Activated gamma-delta T cell treated with anti-CD3 and anti-CD28 coated beads, Interleukin-2, amount 50 U/mL, for 16 hours (primary cell): ENCODE measurements around the gene BICDL1.

Experiments
- DNase-seq: peaks from one replicate; pipeline ENCODE4 v3.0.0-alpha.2; 2020; ENCODE audit warnings: low read depth

Gene BICDL1

DNA sequence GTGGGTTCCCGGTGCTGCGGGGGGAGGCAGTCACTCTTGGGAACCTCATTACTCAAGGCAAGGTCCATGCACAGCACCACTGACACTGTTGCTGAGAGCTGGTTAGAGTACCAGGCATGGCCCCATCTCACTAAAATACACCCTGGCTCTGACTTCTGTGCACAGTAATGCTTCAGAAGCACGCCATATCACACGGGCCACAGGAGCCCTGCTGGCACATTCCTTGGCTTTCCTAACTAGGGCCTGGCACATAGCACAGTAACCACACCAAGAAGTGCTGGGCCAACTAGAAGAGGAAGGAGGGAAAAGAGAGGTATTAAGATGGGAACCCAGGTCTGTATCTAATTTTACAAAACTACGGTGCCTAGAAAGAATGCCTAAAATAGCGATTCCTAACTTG lies 141.0 kb downstream of the BICDL1 start:
- no peak for DNase-seq

DNA sequence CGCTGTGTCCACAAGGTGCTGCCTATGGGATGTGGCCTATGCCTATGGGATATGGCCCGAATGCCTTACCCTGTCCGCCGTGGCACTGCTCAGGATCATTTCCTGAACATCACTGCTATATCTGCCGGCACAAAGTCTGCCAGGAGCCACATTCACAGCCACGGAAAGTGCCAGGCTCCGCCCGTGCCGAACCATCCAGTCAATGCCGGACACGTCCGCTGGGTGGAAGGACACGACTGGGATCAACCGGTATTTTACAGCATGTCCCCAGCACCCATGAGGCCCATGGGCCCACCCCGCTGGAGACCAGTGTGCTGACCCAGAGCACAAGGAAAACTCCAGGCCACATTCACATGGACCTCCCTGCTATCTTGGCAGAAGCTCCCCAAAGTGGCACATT lies 142.1 kb downstream of the BICDL1 start:
- DNase-seq: no peak

DNA sequence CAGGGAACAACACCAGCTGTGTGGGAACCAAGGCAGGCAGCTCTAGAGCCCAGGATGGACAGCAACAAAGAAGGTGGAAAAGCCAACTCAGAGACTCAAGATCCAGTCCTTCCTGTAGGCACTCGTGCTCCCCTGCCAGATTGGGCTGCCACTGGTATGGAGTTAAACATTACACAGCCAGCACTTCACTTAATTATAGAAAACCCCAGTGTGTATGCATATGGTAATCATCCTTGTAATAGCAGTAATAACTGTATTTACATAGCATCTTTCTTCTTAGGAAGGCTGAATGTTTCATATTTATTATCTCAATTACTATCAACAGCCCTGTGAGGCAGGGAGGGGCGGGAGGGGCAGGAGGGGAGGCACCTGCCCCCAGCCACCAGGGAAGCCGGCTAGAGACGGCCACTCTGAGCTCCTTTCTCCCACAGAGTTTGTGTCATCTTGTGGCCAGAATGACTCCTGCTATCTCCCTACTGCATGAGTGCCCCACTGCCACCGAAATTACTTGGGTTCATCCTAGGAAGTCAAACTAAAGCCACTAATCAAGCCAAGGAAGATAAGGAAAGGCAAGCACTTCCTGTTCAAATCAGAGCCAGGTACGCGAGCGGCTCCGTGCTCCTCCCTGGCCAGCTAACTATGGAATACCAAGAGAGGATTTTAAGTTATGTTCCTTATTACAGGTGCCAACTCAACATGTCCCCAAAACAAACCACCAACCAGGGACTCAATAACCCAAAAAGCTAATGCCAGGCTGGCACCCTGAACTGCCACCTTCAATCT lies 143.2 kb downstream of the BICDL1 start:
- DNase-seq: no peak

DNA sequence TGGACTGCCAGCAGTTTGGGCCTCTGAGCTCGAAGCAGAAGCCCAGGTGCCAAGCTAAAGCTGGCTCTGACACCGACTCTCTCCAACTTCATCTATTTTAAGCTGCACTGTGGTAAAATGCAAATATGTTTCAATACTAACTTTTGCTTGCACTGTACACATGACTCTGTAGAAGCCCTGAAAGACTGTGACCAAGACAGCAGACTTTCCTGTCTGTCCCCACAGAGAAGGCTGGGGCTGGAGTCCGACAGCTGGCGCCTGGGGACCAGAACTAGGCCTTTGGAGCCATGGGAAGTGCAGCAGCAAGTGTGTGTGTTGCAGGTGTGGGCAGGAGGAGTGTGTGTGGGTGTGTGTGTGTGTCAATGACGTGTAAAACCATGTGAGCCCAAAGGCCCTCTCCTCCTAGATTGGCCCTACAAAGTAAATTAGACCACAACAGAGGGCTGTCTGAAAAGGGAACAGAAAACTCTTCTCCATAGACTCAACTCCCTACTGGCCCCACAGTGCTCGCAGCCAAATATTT lies 143.9 kb downstream of the BICDL1 start:
- DNase-seq: no peak

DNA sequence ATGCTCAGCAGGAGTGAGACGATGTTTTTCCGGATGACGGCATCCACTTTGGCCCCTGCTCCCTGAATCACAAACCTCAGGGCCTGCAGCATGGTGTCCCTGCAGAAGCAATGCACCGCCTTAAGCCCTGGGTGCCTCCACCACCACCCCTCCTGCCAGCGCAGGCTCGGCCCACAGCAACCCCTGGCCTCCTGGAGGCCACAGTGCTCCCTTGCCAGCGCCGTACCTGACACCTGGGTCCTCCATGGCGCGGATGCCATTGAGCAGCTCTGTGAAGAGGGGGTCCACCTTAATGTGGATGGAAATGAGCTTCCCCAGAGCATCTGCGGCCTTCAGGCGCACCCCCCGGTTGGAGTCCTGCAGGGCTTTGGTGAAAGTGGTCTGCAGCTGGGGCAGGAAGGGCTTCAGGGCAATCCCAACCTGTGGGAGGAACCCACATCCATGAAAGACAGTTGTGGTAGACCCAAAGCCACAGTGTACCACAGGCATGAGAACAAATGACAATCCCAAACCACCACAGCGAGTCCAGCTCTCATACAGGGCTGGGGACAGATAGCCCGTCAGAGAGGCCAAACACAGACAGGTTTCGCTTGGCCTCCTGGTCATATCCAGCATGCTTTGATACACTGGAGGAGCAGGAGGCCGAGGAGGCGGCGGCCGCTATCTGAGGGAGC lies 145.4 kb downstream of the BICDL1 start:
- DNase-seq: no peak

DNA sequence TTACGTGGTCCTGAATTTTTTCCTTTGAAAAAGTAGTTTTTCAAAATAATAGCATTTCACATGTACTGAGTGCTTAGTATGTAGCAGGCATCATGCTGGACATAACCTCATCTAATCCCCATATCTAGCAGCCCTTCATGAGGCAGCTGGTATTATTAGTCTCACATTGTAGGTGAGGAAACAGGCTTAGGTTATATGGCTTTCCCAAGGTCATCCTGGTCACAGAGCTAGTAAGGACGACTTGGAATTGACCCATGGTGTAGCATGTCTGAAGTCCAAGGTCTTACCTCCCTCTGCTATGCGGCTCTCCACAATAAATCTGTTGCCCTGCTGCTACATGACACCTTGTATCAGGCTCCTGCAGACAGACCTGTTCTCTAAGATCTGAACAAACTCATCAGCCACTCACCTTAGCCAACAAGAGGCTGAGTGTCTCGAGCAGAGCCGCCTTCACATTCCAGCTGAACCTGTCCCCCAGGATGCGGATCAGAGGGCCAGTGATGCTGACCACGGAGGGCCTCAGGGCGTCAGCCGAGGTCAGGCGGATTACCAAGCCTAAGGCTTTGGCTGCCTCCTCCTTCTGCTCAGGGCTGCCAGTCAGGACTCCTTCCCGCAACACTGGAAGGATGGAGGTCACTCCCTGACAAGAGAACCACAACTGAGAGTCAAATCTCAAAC lies 147.2 kb downstream of the BICDL1 start:
- DNase-seq: no peak

DNA sequence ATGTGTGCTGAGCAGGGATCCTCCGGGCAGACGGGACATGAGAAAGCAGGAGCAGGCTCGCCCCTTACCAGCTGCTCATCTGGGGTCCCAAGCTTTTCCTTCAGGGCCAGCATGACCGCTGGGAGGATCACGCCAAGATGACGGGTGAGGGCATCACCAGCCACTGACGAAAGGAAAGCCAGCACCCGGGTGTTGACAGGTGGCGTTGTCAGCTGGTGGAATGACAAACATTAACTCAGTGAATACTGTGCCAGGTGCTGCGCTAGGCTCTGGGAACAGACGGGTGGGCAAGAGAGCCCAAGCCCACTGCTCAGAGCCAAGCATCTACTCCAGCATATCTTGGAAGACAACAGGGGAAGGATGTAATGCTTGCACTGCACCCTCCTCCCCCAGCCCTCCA lies 148.8 kb downstream of the BICDL1 start:
- DNase-seq: no peak

DNA sequence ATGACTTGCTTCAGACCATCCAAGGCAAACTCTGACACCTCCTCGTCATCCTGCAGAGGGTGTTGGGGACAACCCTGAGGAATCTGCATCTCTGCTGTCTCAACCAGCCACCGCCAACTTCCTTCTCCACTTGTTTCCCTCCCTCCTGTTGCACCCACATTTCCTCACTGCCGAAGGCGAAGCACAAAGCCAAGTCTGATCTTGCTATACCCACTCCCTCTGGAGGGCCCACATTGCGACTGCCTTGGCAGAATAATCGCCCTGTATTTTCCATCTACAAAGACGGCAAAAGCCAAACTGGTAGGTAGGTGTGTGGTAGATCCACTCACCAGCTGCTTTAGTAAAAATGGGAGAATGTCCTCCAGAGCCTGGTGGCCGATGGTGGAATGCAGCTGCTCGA lies 149.3 kb downstream of the BICDL1 start:
- no peak for DNase-seq

DNA sequence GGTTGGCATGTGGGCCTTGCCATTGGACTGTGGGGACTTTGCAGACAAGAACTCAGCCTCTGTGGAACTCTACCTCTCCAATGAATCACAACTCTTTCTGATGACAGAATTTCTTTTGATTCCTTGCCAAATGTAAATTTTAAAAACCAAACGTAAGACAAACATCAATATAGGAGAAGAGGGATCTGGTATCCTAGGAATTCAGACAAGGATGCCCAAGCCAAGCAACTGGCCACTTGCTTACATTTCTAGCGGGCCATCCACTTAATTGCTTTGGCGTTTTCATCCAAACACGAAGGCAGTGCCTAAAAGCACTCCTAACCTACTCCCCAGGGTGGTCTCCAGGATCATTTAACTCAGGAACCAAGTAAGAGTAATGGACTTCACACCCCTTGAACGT lies 150.9 kb downstream of the BICDL1 start:
- DNase-seq: no peak

DNA sequence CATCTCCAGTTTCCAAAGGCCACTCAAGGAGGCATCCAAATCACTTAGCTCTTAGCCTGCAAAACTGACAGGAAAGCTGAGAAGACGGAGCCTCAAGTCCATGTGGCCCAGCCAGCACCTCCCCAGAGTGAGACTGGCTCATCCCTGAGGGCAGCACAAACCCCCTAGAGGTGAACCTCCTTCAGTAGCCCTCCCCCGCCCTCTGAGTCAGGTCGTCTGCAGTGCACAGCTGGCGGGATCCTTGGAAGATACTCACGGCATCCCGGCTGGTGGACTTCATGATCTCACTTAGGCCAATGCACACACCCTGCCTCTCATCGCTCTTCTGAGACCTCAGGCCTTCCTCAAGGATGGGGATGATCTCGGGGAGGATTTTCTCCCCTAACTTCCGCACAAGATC lies 151.6 kb downstream of the BICDL1 start:
- DNase-seq: no peak

DNA sequence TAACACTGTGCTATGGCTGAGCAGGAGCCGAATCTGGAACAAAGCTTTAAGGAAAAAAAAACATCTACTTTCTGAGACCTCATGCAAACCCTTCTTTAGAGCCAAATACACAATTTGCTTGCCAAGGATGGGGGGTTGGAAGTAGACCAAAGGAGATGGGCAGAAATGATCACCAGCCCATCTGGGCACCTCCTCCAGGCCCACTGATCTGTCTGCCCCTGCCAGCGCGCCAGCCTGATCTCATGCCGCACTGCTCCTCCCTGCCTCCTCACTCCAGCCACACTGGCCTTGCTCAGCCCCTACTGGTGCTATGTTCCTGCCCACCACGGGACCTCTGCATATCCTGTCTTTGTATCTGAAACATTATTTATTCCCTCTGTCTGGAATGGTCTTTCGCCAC lies 152.3 kb downstream of the BICDL1 start:
- DNase-seq: no peak

DNA sequence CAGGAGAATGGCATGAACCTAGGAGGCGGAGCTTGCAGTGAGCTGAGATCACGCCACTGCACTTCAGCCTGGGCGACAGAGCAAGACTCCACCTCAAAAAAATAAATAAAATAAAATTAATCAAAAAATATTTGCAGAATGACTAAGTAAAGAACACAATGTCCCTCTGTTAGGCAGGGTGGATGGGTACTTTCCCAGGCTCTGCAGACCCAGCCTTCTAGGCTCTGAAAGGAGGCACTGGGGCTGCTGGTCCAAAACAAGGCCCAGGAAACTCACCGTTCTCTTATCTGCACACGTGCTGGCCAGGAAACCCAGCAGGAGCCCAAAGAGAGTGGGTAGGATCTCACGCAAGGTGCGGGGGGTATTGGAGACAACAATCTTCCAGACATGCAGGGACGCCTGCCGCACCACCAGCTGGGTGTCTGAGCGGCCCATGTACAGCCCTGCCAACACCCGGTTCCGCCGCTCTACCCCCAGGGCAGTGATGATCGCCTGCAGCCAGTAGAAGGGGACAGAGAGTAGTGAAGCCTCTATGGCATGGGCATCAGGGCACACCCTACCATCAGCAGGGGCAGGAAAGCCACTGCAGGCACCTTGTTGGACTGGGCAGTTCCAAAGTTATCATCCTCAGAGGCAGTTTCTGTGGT lies 153.3 kb downstream of the BICDL1 start:
- DNase-seq: no peak
